GM21737 (cell line): ENCODE measurements around the gene WDFY3.
"Not testable (repeated sequence)": the region's sequence is repeated elsewhere in the genome, so short reads cannot be mapped to it uniquely, and the experiment has no call there.

Experiments
- ATAC-seq: cut with Tn5 transposase; IDR thresholded peaks from one replicate; pipeline ENCODE4 v1.9.1; 2021; ENCODE audit warnings: mild to moderate bottlenecking, moderate library complexity; ENCODE audit not compliant: unreplicated experiment

Gene WDFY3

DNA sequence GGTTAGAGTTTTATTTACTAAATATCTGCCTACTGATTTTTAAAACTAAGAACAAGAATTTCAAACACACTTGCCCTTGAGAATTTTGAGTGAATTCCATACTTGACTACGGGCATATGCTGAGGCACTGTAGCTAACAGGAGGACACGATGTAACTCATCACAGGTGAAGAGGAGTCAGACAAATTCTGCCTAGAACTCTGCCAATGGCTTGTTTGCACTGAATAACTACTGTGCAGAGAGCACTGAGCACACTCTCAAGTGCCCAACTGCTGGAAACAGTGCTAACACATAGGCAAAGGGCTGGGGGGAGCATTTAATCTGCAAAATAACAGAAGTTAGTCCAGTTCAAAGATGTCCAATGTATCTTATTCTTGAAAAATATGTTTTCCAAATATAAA, 104.4 kb downstream of the WDFY3 start:
- ATAC-seq = no peak

DNA sequence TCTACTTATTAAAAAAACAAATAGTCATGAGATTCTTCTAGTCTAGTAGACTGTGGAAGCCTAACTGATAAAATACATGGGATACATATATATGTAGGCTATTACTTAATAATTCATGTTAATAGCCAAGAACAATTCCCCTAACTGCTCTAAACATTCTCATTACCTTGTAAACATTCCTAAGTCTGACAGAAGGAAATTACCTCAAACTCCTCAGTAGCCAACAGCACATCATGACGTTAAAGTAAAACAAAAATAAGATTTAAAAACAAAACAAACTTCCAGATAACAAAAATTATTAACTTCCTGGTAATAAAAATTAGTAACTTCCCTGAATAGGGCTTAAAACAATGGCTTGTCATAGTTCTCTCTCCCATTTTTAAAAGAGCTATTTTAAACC, 109.2 kb downstream of the WDFY3 start:
- ATAC-seq = no peak

GRCh38 chr4:84856468-84857049, 109.9 kb downstream of the WDFY3 start:
- no peak for ATAC-seq

DNA sequence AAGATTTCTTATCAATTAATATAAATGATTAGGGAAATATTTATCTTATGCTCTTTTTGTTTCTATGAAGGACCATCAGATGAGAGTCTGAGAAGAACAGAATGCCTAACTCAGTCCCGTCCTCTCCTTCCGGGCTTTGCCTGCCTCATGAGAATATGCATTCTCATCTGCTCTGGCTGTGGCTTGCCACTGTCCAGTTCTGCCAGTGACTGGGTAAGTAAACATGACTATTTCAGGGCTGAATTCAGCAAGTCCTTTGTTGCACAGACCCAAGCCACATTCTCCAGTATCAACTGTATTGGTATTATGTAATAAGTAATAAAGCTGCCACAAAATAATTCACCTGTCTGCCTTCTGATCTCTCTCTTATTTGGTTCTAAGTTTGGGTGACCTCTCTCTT, 110.7 kb downstream of the WDFY3 start:
- ATAC-seq = no peak

DNA sequence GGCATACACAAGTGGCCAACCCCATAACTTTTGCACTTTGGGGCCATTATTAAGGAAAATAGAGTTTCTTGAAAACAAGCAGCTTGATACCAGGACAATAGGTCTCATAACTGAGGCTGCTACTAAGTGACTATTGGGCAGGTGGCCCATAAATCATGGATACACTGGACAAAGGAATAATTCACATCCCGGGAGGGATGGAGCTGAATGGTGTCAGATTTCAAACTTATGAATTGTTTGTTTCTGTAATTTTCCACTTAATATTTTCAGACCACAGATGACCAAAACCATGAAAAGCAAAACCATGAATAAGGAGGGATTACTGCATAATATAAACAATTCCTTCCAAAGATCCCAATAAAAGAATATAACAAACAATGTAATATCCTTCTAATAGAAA, 114.4 kb downstream of the WDFY3 start:
- ATAC-seq = no peak

GRCh38 chr4:84849051-84849640, 117.3 kb downstream of the WDFY3 start:
- no peak for ATAC-seq

- no peak for ATAC-seq
Measured at GRCh38 chr4:84848432-84848831, 118.1 kb downstream of the WDFY3 start.

- ATAC-seq = no peak
Measured at GRCh38 chr4:84847978-84848377, 118.5 kb downstream of the WDFY3 start.

DNA sequence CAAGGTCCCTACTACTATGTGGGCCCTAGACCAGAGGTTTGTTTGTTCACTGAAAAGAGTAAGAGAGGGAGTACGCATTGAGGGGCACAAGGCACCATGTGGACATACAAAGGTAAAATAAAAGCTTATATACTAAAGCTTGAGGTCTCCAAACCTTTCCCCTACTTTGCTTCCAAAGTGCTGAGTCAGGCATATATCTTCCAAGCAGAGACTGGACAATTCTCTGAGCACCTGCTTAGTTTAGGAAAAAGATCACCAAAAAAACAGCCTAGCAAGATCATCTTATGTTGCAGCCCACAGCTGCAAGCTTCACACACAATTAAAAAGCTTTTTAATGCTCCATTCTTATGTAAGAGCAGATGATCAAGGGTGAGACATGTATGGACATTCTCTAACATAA, 119.5 kb downstream of the WDFY3 start:
- no peak for ATAC-seq

- ATAC-seq = no peak
Measured at GRCh38 chr4:84841435-84841834, 125.1 kb downstream of the WDFY3 start.

- ATAC-seq = no peak
Measured at GRCh38 chr4:84837751-84838150, 128.7 kb downstream of the WDFY3 start.

GRCh38 chr4:84829633-84830032, 136.9 kb downstream of the WDFY3 start:
- not testable (repeated sequence) for ATAC-seq

GRCh38 chr4:84826681-84827080, 139.8 kb downstream of the WDFY3 start:
- no peak for ATAC-seq

GRCh38 chr4:84825701-84826341, 140.7 kb downstream of the WDFY3 start:
- ATAC-seq = no peak

GRCh38 chr4:84821064-84821463, 145.4 kb downstream of the WDFY3 start:
- ATAC-seq = no peak

DNA sequence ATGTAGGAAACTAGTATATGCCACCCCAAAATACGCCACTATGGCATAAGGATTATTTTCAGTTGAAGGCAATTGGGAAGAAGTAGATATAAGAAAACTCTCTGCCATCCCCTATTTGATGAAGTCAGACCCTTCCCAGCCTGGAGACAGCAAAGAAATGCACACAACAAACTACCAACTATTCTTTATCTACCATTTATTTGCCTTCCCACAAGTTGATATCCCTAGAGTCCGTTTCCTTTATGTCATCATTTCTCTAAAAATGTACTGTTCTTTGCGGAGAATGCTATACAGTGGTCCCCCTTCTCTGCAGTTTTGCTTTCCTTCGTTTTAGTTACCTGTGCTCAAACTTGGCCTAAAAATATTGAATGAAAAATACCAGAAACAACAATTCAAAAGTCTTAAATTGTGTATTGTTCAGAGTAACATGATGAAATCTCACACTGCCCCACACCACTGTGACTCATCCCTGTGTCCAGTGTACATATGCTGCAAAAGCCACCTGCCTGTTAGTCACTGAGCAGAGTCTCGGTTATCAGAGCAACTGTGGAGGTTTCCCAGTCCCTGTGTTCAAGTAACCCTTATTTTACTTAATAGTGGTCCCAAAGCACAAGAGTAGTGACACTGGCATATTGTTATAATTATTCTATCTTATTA, 152.3 kb downstream of the WDFY3 start:
- ATAC-seq = no peak

- no peak for ATAC-seq
Measured at GRCh38 chr4:84809946-84810345, 156.5 kb downstream of the WDFY3 start.

- no peak for ATAC-seq
Measured at GRCh38 chr4:84808332-84808731, 158.2 kb downstream of the WDFY3 start.

GRCh38 chr4:84806541-84806940, 159.9 kb downstream of the WDFY3 start:
- ATAC-seq = not testable (repeated sequence)

DNA sequence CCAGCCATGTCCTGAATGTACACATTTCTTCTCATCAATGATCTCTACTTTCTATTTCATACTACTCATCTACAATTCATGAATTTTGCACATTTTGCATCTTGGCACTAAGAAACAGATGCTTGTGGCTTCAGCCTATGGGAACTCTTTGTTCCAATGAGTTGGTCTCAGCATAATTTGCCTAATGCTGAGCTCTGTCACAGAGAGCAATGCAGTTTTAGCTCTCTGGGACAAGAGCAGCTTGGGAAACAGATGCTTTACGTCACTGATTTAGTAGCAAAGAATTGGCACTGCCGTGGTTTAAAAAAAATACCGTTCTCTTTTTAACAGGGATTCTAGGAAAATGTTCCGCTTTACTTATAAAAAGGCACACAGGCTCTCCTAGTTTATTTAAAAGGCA, 162.4 kb downstream of the WDFY3 start:
- no peak for ATAC-seq

DNA sequence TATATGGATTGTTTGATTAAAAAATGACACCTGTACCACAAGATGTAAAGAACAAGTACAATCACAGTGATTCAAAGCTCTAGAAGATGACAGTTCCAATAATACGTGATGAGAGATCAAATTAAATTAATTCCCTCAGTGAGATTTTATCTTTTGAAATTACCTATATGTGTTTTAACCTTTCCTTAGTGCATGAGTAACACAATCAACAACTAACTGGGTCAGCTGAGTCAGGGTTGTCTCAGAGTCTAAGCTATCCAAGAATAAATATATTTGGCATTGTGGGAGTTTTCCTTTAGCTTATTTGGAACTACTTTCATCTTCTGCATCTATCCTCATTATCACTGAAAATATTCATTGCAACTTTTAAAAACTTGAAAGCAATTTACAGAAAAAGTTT, 162.8 kb downstream of the WDFY3 start:
- ATAC-seq = no peak

- no peak for ATAC-seq
Measured at GRCh38 chr4:84803116-84803515, 163.4 kb downstream of the WDFY3 start.
